Measurements from ENCODE around the gene ZFAND6.
"Not testable (repeated sequence)": the region's sequence is repeated elsewhere in the genome, so short reads cannot be mapped to it uniquely, and the experiment has no call there.

DNA sequence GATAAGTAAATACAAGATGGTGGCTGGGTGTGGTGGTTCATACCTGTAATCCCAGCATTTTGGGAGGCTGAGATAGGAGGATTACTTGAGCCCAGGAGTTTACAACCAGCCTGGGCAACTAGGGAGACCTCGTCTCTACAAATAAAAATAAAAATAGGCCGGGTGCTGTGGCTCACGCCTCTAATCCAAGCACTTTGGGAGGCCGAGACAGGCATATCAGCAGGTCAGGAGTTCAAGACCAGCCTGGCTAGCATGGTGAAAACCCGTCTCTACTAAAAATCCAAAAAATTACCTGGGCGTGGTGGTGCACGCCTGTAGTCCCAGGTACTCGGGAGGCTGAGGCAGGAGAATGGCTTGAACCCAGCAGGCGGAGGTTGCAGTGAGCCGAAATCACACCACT lies 14.3 kb upstream of the ZFAND6 start:
- not testable (repeated sequence) for TF ChIP-seq EZH2 (IDR thresholded peaks at IDR 0.05; ENCODE audit: borderline replicate concordance, low read length)
- TF ChIP-seq, protein P1, sequence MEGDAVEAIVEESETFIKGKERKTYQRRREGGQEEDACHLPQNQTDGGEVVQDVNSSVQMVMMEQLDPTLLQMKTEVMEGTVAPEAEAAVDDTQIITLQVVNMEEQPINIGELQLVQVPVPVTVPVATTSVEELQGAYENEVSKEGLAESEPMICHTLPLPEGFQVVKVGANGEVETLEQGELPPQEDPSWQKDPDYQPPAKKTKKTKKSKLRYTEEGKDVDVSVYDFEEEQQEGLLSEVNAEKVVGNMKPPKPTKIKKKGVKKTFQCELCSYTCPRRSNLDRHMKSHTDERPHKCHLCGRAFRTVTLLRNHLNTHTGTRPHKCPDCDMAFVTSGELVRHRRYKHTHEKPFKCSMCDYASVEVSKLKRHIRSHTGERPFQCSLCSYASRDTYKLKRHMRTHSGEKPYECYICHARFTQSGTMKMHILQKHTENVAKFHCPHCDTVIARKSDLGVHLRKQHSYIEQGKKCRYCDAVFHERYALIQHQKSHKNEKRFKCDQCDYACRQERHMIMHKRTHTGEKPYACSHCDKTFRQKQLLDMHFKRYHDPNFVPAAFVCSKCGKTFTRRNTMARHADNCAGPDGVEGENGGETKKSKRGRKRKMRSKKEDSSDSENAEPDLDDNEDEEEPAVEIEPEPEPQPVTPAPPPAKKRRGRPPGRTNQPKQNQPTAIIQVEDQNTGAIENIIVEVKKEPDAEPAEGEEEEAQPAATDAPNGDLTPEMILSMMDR (conservative IDR thresholded peaks at IDR 0.05 in 1 of 2, IDR thresholded peaks at IDR 0.05 in 1 of 2; ENCODE audit: extremely low read depth in 1 of 2, insufficient read depth in 1 of 2, low read depth in 1 of 2, low read length in 2 of 2): not testable (repeated sequence)

All from mammary epithelial cell (primary cell).